OCI-LY7 (cell line): ENCODE data around the gene CREB5. TPM values are rescaled to one million over a fixed set of nuclear protein-coding genes. Genes with fewer than 3 reads are reported as not detected.

ENCODE experiments used
- BruUV-seq: library from RNA; stranded (reverse); fragments of 400-500 nt; replicated peaks from 2 replicates; lab custom pipeline; 2021; lab: Mats Ljungman, UMichigan
- CTCF ChIA-PET: fragments of 300-600 bp; sonication (Branson Sonifier 250); formaldehyde crosslinking; loops from one replicate; lab custom pipeline; 2022; ENCODE audit warnings: antibody characterized with exemption; ENCODE audit not compliant: unreplicated experiment; lab: Charles Lee
- POLR2A ChIA-PET: fragments of 300-600 bp; sonication (Branson Sonifier 250); formaldehyde crosslinking; loops from one replicate; lab custom pipeline; 2022; ENCODE audit warnings: antibody characterized with exemption; lab: Charles Lee
- DNase-seq: peaks from one replicate; pipeline ENCODE4 v3.0.0-alpha.2; 2015; ENCODE audit warnings: low spot score
- H2AFZ ChIP-seq: fragments of 200-600 bp; sonication (generic), shearing (Covaris generic); 2 replicates; pipeline ENCODE4 v1.6.1; 2014; ENCODE audit warnings: mild to moderate bottlenecking, antibody characterized with exemption, low read length, moderate library complexity
- H3K27ac ChIP-seq: fragments of 200-600 bp; sonication (generic); 2 replicates; pipeline ENCODE4 v1.5.1; 2014; ENCODE audit warnings: mixed run types, low read depth, mild to moderate bottlenecking, moderate library complexity, low read length, inconsistent platforms; ENCODE audit not compliant: poor library complexity, severe bottlenecking
- H3K36me3 ChIP-seq: fragments of 200-600 bp; sonication (generic); 2 replicates; pipeline ENCODE4 v1.6.1; 2014; ENCODE audit warnings: mild to moderate bottlenecking, antibody characterized with exemption, low read length, moderate library complexity, mixed read lengths; ENCODE audit not compliant: insufficient read depth
- H3K4me1 ChIP-seq: fragments of 200-600 bp; sonication (generic); 2 replicates; pipeline ENCODE4 v1.5.1; 2014; ENCODE audit warnings: mild to moderate bottlenecking, low read length; ENCODE audit not compliant: insufficient read depth, poor library complexity, severe bottlenecking
- H3K4me2 ChIP-seq: fragments of 200-600 bp; sonication (generic); 2 replicates; pipeline ENCODE4 v1.6.1; 2014; ENCODE audit warnings: mild to moderate bottlenecking, low read length
- H3K4me3 ChIP-seq: fragments of 200-600 bp; sonication (generic); 2 replicates; pipeline ENCODE4 v1.5.1; 2014; ENCODE audit warnings: mild to moderate bottlenecking, low read depth, low read length; ENCODE audit not compliant: poor library complexity, severe bottlenecking
- H3K79me2 ChIP-seq: fragments of 200-600 bp; sonication (generic); 2 replicates; pipeline ENCODE4 v1.6.1; 2016; ENCODE audit warnings: low read depth, mild to moderate bottlenecking, low read length, moderate library complexity, mixed read lengths; ENCODE audit not compliant: insufficient read depth
- H3K9me2 ChIP-seq: fragments of 200-600 bp; sonication (generic); 2 replicates; pipeline ENCODE4 v1.6.1; 2016; ENCODE audit warnings: mild to moderate bottlenecking, low read length, mixed read lengths; ENCODE audit not compliant: insufficient read depth
- H3K9me3 ChIP-seq: fragments of 200-600 bp; sonication (generic); 2 replicates; pipeline ENCODE4 v1.6.1; 2014; ENCODE audit warnings: mild to moderate bottlenecking, mixed run types, low read length, mixed read lengths
- H4K20me1 ChIP-seq: fragments of 200-600 bp; sonication (generic); 2 replicates; pipeline ENCODE4 v1.6.1; 2014; ENCODE audit warnings: mild to moderate bottlenecking, antibody characterized with exemption, low read length, moderate library complexity, mixed read lengths; ENCODE audit not compliant: insufficient read depth
- EZH2phosphoT487 ChIP-seq: fragments of 200-600 bp; sonication (generic); IDR thresholded peaks from 2 replicates; pipeline ENCODE4 v1.6.1; 2018; ENCODE audit warnings: low read depth, borderline replicate concordance, mild to moderate bottlenecking, mixed run types, antibody characterized with exemption, low read length, moderate library complexity, mixed read lengths
- intact Hi-C: fragments of 100-400 bp; cut with micrococcal nuclease; formaldehyde crosslinking; loops from one replicate; pipeline ENCODE4 v1.10.0; 2022; ENCODE audit not compliant: unreplicated experiment
- total RNA-seq, 2 experiments: library from RNA; depleted of rRNA in 1 of 2; stranded (reverse); fragments of >200 nt in 1 of 2; shearing (Covaris generic) in 1 of 2; gene quantifications; 2 replicates each; pipeline ENCODE4 v1.2.3, GENCODE V29; 2014 to 2022
- TF ChIP-seq, protein P1 (sequence below): fragments of 200-600 bp; sonication (generic); conservative IDR thresholded peaks from 2 replicates; pipeline ENCODE4 v1.5.1; 2014; ENCODE audit warnings: mild to moderate bottlenecking, antibody characterized with exemption, low read length, moderate library complexity, mixed read lengths

CREB5 gene
- total RNA-seq, 2 experiments from 2014 or later: 2.0 to 13.3 TPM

DNA sequence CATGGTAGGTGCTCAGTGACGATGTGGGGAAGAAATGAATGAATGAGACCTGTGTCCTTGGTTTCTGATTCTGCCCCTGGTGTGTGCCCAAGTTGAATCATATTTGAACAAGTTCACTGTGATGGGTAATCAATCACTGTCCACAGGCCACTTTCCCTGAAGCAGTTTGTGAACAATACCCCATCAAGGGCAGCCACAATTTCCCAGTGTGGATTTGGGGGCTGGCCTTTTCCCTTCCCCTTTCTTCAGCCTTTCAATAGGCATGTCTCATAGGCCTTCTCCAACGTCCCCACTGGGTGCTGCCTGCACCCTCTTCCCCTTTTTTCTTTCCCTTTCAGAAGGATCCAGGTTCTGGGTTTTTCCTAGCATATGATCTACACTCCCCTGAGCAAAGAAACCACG lies 64.7 kb downstream of the CREB5 start:
- Histone ChIP-seq H4K20me1 (no peaks in the 10 kb centered on the region), H3K9me2 (no peaks in the 10 kb centered on the region), H3K36me3 (no peaks in the 10 kb centered on the region), H3K9me3 (no peaks in the 10 kb centered on the region), H3K4me2 (no peak overlapping the region), H3K27ac (no peak overlapping the region), H3K79me2 (no peaks in the 10 kb centered on the region), H3K4me1 (peaks cover 20% of the 10 kb centered on the region), H2AFZ (no peak overlapping the region), H3K4me3 (no peak overlapping the region)
- POLR2A ChIA-PET: no interaction called here
- TF ChIP-seq, protein P1, sequence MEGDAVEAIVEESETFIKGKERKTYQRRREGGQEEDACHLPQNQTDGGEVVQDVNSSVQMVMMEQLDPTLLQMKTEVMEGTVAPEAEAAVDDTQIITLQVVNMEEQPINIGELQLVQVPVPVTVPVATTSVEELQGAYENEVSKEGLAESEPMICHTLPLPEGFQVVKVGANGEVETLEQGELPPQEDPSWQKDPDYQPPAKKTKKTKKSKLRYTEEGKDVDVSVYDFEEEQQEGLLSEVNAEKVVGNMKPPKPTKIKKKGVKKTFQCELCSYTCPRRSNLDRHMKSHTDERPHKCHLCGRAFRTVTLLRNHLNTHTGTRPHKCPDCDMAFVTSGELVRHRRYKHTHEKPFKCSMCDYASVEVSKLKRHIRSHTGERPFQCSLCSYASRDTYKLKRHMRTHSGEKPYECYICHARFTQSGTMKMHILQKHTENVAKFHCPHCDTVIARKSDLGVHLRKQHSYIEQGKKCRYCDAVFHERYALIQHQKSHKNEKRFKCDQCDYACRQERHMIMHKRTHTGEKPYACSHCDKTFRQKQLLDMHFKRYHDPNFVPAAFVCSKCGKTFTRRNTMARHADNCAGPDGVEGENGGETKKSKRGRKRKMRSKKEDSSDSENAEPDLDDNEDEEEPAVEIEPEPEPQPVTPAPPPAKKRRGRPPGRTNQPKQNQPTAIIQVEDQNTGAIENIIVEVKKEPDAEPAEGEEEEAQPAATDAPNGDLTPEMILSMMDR: no peak
- TF ChIP-seq EZH2phosphoT487: no peak
- CTCF ChIA-PET: no interaction called here
- DNase-seq: no peak
- intact Hi-C loops: no loop called here
- BruUV-seq: no TSS peak

DNA sequence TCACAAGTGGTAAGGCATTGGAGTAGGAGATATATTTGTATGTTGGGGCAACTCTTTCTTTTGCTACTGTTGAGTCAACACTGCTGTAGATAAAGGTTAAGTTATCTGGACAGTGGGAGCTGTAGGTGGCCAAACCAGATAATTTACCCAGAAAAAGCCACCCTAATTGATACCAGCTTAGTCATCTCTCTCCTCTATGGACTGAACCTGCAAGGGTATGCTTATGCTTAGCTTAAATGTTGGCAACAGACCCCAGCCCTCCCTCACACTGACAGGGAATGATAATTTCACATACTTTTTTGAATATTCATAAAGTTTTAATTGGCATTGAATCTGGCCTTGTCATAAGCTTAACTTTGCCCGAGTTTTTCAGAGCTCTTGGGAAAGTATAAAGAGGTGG lies 66.3 kb downstream of the CREB5 start:
- no peak overlapping the region for H3K27ac ChIP-seq

DNA sequence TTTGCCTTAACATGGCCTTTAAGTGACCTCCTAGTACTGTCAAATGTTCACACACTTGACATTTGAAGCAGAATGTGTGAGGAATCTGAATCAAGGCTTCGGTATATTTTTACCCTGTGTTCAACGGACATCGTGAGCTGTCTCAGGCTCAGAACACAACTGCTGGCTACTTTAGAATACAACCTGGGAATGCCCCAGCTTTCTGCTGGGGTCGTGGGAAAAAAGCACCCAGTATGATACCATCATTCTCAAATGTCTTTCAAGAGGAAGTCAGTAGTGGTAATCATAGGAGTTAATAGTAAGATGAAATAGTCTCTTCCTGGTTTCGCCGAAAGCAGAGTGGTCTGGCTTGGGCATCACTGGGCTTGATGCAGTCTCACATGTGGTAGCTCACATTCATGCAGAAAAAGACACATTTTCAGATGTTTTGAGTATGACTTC lies 67.2 kb downstream of the CREB5 start:
- POLR2A ChIA-PET: interaction anchor here (2.5 kb wide), 1 partner anchor 10 kb away, joined by 7 read pairs; no protein-coding TSS in a partner anchor
- Histone ChIP-seq H3K4me1 (peaks cover 23% of the 10 kb centered on the region), H4K20me1 (no peaks in the 10 kb centered on the region), H3K36me3 (no peaks in the 10 kb centered on the region), H3K9me3 (no peaks in the 10 kb centered on the region), H3K27ac (no peak overlapping the region), H3K4me2 (no peak overlapping the region), H3K4me3 (no peak overlapping the region), H3K9me2 (no peaks in the 10 kb centered on the region), H2AFZ (no peak overlapping the region), H3K79me2 (no peaks in the 10 kb centered on the region)
- CTCF ChIA-PET: no interaction called here
- TF ChIP-seq, protein P1: no peak
- no peak for TF ChIP-seq EZH2phosphoT487
- DNase-seq: no peak
- intact Hi-C loops: no loop called here
- BruUV-seq: no TSS peak

More for the DNA sequence above, 66.3 kb downstream of the CREB5 start:
- Histone ChIP-seq H3K36me3 (no peaks in the 10 kb centered on the region), H3K9me2 (no peaks in the 10 kb centered on the region), H3K4me1 (peaks cover 23% of the 10 kb centered on the region), H3K79me2 (no peaks in the 10 kb centered on the region), H4K20me1 (no peaks in the 10 kb centered on the region), H3K9me3 (no peaks in the 10 kb centered on the region), H3K4me2 (no peak overlapping the region), H2AFZ (no peak overlapping the region), H3K4me3 (no peak overlapping the region)
- intact Hi-C loops: no loop called here
- no peak for TF ChIP-seq EZH2phosphoT487
- TF ChIP-seq, protein P1: no peak
- BruUV-seq: no TSS peak
- ChIA-PET POLR2A (interaction anchor here (0.6 to 2.5 kb wide), 4 partner anchors 9 to 213 kb away, joined by 3 to 7 read pairs (median 4); no protein-coding TSS in a partner anchor), CTCF (no interaction called here)
- no peak for DNase-seq
